SK-N-MC (cell line): Measurements from ENCODE around the gene BMP4.

ENCODE experiments used
- EZH2 ChIP-seq: fragments of 200-600 bp; sonication (generic); IDR thresholded peaks from one replicate; pipeline ENCODE4 v1.6.1; 2017; ENCODE audit warnings: antibody characterized with exemption
- POLR2AphosphoS5 ChIP-seq: IDR thresholded peaks from 2 replicates; pipeline ENCODE4 v1.6.1; 2012; ENCODE audit warnings: mild to moderate bottlenecking, low read depth, low read length, borderline replicate concordance

GRCh38 chr14:53953828-53954550, 2.6 kb downstream of the BMP4 start:
- TF ChIP-seq EZH2: peak; percentile 26
- TF ChIP-seq POLR2AphosphoS5: no peak
